Thoracic aorta (tissue), 2 donors: Measurements from ENCODE around the gene UBE2U. TPM values are rescaled to one million over a fixed set of nuclear protein-coding genes. Genes with fewer than 3 reads are reported as not detected.

Experiments
- ATAC-seq: fragments of 150-250 bp; one replicate; pipeline ENCODE4 v1.8.0; 2017; ENCODE audit warnings: low read depth; ENCODE audit not compliant: insufficient number of reproducible peaks, low FRiP score
- DNase-seq: peaks from one replicate; pipeline ENCODE4 v3.0.0-alpha.2; 2020; ENCODE audit warnings: low spot score
- H3K27ac ChIP-seq, 2 donors: fragments of 200-600 bp; sonication (generic); 1 replicate in 1 of 2; 2 replicates in 1 of 2; pipeline ENCODE4 v1.5.1; 2016; ENCODE audit warnings: mild to moderate bottlenecking in 2 of 2, moderate library complexity in 2 of 2
- H3K27me3 ChIP-seq: fragments of 200-600 bp; sonication (generic); replicated peaks from 2 replicates; pipeline ENCODE4 v1.6.0; 2016; ENCODE audit warnings: mild to moderate bottlenecking; ENCODE audit not compliant: insufficient read depth
- H3K36me3 ChIP-seq: fragments of 200-600 bp; sonication (generic); one replicate; pipeline ENCODE4 v1.5.1; 2016
- H3K4me1 ChIP-seq, 2 donors: fragments of 200-600 bp; sonication (generic); 1 replicate in 1 of 2; 2 replicates in 1 of 2; pipeline versions ENCODE4 v1.5.1 to v1.6.0; 2016; ENCODE audit warnings: low read depth in 2 of 2, mild to moderate bottlenecking in 1 of 2; ENCODE audit not compliant: control insufficient read depth in 1 of 2
- H3K4me3 ChIP-seq: fragments of 200-600 bp; sonication (generic); 2 replicates; pipeline ENCODE4 v1.5.1; 2016; ENCODE audit warnings: mild to moderate bottlenecking
- H3K9me3 ChIP-seq: fragments of 200-600 bp; sonication (generic); 2 replicates; pipeline ENCODE4 v1.5.1; 2016
- total RNA-seq, 2 donors: library from RNA; depleted of rRNA; stranded (reverse); fragments of >200 nt; gene quantifications; one replicate each; pipeline versions ENCODE4 v1.1.0 to v1.2.3, GENCODE V29; 2016
- TF ChIP-seq, protein P1 (sequence below): fragments of 200-600 bp; sonication (generic); IDR thresholded peaks from one replicate; pipeline ENCODE4 v1.5.1; 2019; ENCODE audit warnings: antibody characterized with exemption

The UBE2U gene
- total RNA-seq, 2 donors from 2014 or later = not detected

DNA sequence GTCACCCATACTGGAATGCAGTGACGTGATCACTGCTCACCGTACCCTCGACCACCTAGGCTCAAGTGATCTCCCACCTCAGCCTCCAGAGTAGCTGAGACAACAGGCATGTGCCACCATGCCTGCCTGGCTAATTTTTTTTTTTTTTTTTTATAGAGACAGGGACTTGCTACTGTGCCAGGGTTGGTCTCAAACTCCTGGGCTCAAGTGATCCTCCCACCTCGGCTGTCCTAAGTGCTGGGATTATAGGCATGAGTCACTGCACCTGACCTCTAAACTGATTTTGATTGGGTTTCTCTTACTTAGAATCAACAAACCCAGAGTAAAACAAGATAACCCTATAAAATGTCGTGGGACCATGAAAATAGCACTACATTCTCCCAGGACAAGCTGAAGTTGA lies 112.0 kb downstream of the UBE2U start:
- no peaks in the 10 kb centered on the region for H3K4me1 ChIP-seq
- no peak overlapping the region for H3K27ac ChIP-seq
- H3K36me3 ChIP-seq = no peaks in the 10 kb centered on the region
- ATAC-seq (no peak), DNase-seq (no peak)
- H3K27me3 ChIP-seq = no peaks in the 10 kb centered on the region
- no peaks in the 10 kb centered on the region for H3K9me3 ChIP-seq
- TF ChIP-seq, protein P1, sequence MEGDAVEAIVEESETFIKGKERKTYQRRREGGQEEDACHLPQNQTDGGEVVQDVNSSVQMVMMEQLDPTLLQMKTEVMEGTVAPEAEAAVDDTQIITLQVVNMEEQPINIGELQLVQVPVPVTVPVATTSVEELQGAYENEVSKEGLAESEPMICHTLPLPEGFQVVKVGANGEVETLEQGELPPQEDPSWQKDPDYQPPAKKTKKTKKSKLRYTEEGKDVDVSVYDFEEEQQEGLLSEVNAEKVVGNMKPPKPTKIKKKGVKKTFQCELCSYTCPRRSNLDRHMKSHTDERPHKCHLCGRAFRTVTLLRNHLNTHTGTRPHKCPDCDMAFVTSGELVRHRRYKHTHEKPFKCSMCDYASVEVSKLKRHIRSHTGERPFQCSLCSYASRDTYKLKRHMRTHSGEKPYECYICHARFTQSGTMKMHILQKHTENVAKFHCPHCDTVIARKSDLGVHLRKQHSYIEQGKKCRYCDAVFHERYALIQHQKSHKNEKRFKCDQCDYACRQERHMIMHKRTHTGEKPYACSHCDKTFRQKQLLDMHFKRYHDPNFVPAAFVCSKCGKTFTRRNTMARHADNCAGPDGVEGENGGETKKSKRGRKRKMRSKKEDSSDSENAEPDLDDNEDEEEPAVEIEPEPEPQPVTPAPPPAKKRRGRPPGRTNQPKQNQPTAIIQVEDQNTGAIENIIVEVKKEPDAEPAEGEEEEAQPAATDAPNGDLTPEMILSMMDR = no peak
- no peak overlapping the region for H3K4me3 ChIP-seq
